Erythroblast (primary cell): ENCODE results near the gene SUSD5.

Experiments used
- GATA1 ChIP-seq: IDR thresholded peaks from 2 replicates; pipeline ENCODE4 v1.6.1; 2011; ENCODE audit warnings: low read depth, mild to moderate bottlenecking, control low read depth, low read length, moderate library complexity
- POLR2A ChIP-seq: IDR thresholded peaks from 2 replicates; pipeline ENCODE4 v1.6.1; 2011; ENCODE audit warnings: mild to moderate bottlenecking, low read length

DNA sequence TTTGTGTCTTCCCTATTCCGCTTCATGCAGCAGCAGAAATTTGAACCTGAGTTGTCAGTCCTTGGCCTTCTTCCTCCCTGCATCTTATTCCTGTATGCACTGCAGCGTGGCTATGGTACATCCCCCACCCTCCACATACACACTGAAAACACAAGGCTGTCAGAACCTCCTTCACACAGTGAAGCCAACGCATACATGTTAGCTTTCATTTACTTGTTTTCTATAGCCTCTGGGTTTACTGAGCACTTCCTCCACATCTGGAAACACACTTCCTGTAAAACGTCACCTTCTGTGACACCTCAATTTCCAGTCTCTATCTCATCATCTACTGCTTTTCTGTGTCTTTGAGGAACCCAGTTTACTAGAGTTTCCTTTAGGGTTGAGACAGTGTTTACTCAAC, 47.0 kb downstream of the SUSD5 start:
- no peak for TF ChIP-seq POLR2A
- TF ChIP-seq GATA1 = no peak
